Measurements from ENCODE around the gene ADAMTS7. TPM values are rescaled to one million over a fixed set of nuclear protein-coding genes. Genes with fewer than 3 reads are reported as not detected.
"Not testable (repeated sequence)": the region's sequence is repeated elsewhere in the genome, so short reads cannot be mapped to it uniquely, and the experiment has no call there.

ADAMTS7 gene
- total RNA-seq, 3 donors from 2014 or later = 1.3 to 7.4 (median 6.2) TPM

DNA sequence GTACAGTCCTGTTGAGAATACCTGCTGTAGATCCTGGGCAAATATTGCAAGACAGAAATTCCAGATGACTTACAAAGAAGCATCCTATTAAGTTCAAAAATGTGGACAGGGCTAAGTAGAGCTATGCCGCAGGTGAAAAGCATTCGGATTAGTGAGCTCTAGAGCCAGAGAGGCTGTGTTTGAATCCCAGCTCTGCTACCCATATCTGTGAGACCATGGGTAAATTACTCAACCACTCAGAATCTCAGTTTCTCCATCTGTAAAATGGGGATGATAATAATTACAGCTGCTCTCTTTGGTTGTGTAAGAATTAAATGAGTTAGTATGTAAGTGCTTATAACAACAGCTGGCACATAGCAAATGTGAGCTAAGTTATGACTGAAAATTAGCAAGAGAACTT, 3.9 kb downstream of the ADAMTS7 start:
- intact Hi-C loops (cut with DNase I; ENCODE audit: low total_unique reads) = no loop called here
- TF ChIP-seq POLR2A (IDR thresholded peaks at IDR 0.05) (no peak), POLR2AphosphoS5 (IDR thresholded peaks at IDR 0.05) (no peak)
- TF ChIP-seq, protein P1, sequence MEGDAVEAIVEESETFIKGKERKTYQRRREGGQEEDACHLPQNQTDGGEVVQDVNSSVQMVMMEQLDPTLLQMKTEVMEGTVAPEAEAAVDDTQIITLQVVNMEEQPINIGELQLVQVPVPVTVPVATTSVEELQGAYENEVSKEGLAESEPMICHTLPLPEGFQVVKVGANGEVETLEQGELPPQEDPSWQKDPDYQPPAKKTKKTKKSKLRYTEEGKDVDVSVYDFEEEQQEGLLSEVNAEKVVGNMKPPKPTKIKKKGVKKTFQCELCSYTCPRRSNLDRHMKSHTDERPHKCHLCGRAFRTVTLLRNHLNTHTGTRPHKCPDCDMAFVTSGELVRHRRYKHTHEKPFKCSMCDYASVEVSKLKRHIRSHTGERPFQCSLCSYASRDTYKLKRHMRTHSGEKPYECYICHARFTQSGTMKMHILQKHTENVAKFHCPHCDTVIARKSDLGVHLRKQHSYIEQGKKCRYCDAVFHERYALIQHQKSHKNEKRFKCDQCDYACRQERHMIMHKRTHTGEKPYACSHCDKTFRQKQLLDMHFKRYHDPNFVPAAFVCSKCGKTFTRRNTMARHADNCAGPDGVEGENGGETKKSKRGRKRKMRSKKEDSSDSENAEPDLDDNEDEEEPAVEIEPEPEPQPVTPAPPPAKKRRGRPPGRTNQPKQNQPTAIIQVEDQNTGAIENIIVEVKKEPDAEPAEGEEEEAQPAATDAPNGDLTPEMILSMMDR (IDR thresholded peaks at IDR 0.05) = no peak
- peaks cover 0 to 3% of the 10 kb centered on the region in 2 donors for H3K4me1 ChIP-seq
- H3K4me3 ChIP-seq = no peak overlapping the region
- no peaks in the 10 kb centered on the region for H3K27me3 ChIP-seq
- no peaks in the 10 kb centered on the region for H3K9me3 ChIP-seq
- DNase-seq (ENCODE audit: low spot score in 2 of 2) = no peak
- no peaks in the 10 kb centered on the region for H3K36me3 ChIP-seq
- H3K27ac ChIP-seq = no peak overlapping the region

DNA sequence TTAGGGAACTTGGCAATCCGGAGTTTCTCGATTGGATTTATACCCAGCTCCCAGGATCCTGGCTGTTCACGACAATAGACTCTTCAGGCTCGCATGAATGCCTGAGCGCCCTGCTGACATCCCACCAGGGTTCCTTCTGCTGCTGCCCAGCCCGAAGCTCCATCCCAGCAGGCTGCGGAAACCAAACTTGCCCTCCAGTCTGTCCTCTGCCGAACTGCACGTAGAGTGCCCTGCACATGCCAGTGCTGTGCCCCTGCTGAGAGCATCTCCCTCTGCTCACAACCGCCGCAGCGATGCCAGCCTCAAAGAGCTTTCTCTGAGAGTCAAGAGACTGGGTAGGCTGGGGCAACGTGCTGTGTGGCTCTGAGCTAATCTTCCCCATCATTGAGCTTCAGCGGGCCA, 6.9 kb downstream of the ADAMTS7 start:
- no peaks in the 10 kb centered on the region for H3K4me1 ChIP-seq
- DNase-seq (ENCODE audit: low spot score in 2 of 2) = no peak
- H3K27me3 ChIP-seq = no peaks in the 10 kb centered on the region
- intact Hi-C loops (cut with DNase I; ENCODE audit: low total_unique reads) = no loop called here
- no peak overlapping the region for H3K4me3 ChIP-seq
- no peaks in the 10 kb centered on the region for H3K36me3 ChIP-seq
- TF ChIP-seq POLR2AphosphoS5 (IDR thresholded peaks at IDR 0.05) (no peak), POLR2A (IDR thresholded peaks at IDR 0.05) (no peak)
- TF ChIP-seq, protein P1 (IDR thresholded peaks at IDR 0.05) = no peak
- no peak overlapping the region for H3K27ac ChIP-seq
- no peaks in the 10 kb centered on the region for H3K9me3 ChIP-seq

DNA sequence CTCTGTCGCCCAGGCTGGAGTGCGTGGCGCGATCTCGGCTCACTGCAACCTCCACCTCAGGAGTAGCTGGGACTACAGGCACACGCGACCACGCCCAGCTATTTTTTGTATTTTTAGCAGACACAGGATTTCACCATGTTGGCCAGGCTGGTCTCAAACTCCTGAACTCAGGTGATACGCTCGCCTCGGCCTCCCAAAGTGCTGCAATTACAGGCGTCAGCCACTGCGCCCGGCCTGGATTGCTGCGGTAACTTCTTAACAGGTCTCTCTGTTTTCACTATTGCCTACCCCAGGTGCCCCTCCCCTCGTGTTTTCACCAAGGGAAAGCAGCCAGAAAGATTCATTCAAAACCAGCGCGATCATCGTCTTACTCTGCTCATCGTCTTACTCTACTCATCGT, 10.5 kb downstream of the ADAMTS7 start:
- H3K27ac ChIP-seq = no peak overlapping the region
- no peaks in the 10 kb centered on the region for H3K9me3 ChIP-seq
- DNase-seq (ENCODE audit: low spot score in 2 of 2) = no peak
- intact Hi-C loops (cut with DNase I; ENCODE audit: low total_unique reads) = no loop called here
- H3K36me3 ChIP-seq = no peaks in the 10 kb centered on the region
- TF ChIP-seq POLR2A (IDR thresholded peaks at IDR 0.05) (no peak), POLR2AphosphoS5 (IDR thresholded peaks at IDR 0.05) (no peak)
- TF ChIP-seq, protein P1 (IDR thresholded peaks at IDR 0.05) = no peak
- no peaks in the 10 kb centered on the region for H3K4me1 ChIP-seq
- H3K27me3 ChIP-seq = no peaks in the 10 kb centered on the region
- no peak overlapping the region for H3K4me3 ChIP-seq

DNA sequence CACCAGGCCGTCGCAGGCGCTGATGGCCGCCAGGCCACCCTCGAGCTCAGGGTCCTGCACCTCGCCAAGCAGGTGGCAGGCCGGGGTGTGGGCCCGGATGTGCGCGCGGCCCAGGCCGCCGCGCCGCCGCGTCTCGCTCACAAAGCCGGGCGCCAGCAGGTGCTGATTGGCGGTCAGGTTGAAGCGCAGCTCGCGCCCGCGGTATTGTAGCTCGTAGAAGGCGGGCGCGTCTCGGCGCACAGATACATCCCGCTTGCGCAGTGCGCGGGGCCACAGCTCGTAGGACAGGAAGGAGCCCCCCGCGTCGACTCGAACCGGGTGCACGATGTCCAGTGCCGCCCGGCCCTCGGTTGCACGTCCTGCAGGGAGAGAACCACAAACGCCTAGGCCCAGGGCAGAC, 11.1 kb downstream of the ADAMTS7 start:
- no peaks in the 10 kb centered on the region for H3K4me1 ChIP-seq
- H3K9me3 ChIP-seq = no peaks in the 10 kb centered on the region
- intact Hi-C loops (cut with DNase I; ENCODE audit: low total_unique reads) = no loop called here
- H3K27me3 ChIP-seq = no peaks in the 10 kb centered on the region
- H3K27ac ChIP-seq = no peak overlapping the region
- no peak for DNase-seq (ENCODE audit: low spot score in 2 of 2)
- no peaks in the 10 kb centered on the region for H3K36me3 ChIP-seq
- TF ChIP-seq POLR2AphosphoS5 (IDR thresholded peaks at IDR 0.05) (no peak), POLR2A (IDR thresholded peaks at IDR 0.05) (no peak)
- TF ChIP-seq, protein P1 (IDR thresholded peaks at IDR 0.05) = no peak
- H3K4me3 ChIP-seq = no peak overlapping the region

DNA sequence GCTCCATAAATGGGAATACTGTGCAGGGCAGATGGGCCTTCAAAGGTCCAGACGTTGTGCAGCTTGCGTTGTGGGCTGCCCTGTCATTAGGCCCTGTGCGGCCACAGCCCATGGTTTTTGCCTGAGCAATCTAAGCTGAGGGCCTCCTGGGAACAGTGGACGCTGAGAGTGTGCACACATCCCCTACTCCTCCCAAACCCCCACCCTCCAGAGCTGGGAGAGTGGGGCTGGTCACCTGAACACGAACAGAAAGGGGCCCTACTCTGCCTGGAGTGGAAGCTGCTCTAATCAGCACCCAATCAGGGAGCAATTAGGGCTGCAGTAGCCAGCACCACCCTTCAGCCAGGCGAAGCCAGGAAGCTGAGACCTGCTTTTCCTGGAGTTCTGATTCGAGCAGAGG, 12.2 kb downstream of the ADAMTS7 start:
- H3K4me1 ChIP-seq; H3K4me3 ChIP-seq; DNase-seq (ENCODE audit: low spot score in 2 of 2); H3K27me3 ChIP-seq; H3K27ac ChIP-seq; intact Hi-C loops (cut with DNase I; ENCODE audit: low total_unique reads); H3K36me3 ChIP-seq; H3K9me3 ChIP-seq: not testable (repeated sequence)

DNA sequence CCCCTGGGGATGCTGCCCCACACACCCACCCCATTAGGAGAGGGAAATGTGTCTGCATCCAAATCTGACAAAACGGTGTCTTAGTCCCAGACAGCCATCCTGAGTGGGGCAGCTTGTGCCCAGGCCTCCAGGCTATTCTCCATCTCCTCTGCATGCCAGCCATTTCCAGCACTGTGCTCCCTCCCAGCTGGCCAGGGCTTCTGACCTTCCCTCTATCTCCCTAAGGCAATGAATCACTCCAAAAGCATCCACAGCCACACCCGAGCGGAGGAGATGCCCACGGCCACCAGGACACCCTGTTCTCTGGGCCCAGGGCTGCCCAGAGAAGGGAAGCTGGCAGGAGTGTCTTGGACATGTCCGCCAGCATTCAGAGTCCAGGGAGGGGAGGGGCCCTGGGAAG, 12.9 kb downstream of the ADAMTS7 start:
- H3K36me3 ChIP-seq; H3K4me1 ChIP-seq; intact Hi-C loops (cut with DNase I; ENCODE audit: low total_unique reads); H3K4me3 ChIP-seq; H3K9me3 ChIP-seq; H3K27ac ChIP-seq; H3K27me3 ChIP-seq: not testable (repeated sequence)
- DNase-seq (ENCODE audit: low spot score in 2 of 2) = peak in 1 of 2 donors; percentile 18

Data from breast epithelium (tissue), 4 donors.